Adrenal gland (tissue), 12 donors: ENCODE data around the gene KCP. TPM values are rescaled to one million over a fixed set of nuclear protein-coding genes. Genes with fewer than 3 reads are reported as not detected.

Experiments
- DNase-seq, 7 donors: peaks; one replicate each; pipeline ENCODE4 v3.0.0-alpha.2; 2019 to 2020
- H3K27ac ChIP-seq, 5 donors: fragments of 200-600 bp; sonication (generic) in 4 of 5; 1 replicate in 3 of 5; 2 replicates in 2 of 5; pipeline versions ENCODE4 v1.5.1 to v1.8.0; 2016 to 2020; ENCODE audit warnings: mild to moderate bottlenecking in 1 of 5
- H3K27me3 ChIP-seq: fragments of 200-600 bp; 2 replicates; pipeline ENCODE4 v1.8.0; 2021
- H3K36me3 ChIP-seq, 2 donors: fragments of 200-600 bp; replicated peaks in 1 of 2; 1 replicate in 1 of 2; 2 replicates in 1 of 2; pipeline versions ENCODE4 v1.5.1 to v1.8.0; 2018 to 2022
- H3K4me1 ChIP-seq, 2 donors: fragments of 200-600 bp; replicated peaks in 1 of 2; 1 replicate in 1 of 2; 2 replicates in 1 of 2; pipeline versions ENCODE4 v1.5.1 to v1.8.0; 2018 to 2021
- H3K4me3 ChIP-seq, 4 donors: fragments of 200-600 bp; sonication (generic) in 3 of 4; one replicate each; pipeline ENCODE4 v1.5.1; 2016 to 2018
- H3K9me3 ChIP-seq, 3 donors: fragments of 200-600 bp; sonication (generic) in 1 of 3; replicated peaks in 1 of 3; 1 replicate in 2 of 3; 2 replicates in 1 of 3; pipeline versions ENCODE4 v1.5.1 to v1.8.0; 2016 to 2021
- POLR2A ChIP-seq, 2 donors: fragments of 450-650 bp; IDR thresholded peaks; one replicate each; pipeline ENCODE4 v1.6.1; 2017; ENCODE audit warnings: antibody characterized with exemption in 2 of 2, mild to moderate bottlenecking in 2 of 2, moderate library complexity in 1 of 2
- WGBS, 4 donors: extraction: QIAGEN DNeasy Blood & Tissue Kit in 2 of 4; methylation state at CpG; one replicate each; pipeline versions ENCODE4 v1.1.5 to v1.1.7; 2013 to 2017; 5-methylcytosine and 5-hydroxymethylcytosine counted together
- intact Hi-C, 2 donors: fragments of 100-400 bp; cut with DNase I; formaldehyde crosslinking; loops; one replicate each; pipeline versions ENCODE4 v1.14.1 to v1.15.0; 2022 to 2023
- polyA plus RNA-seq, 3 donors: library from polyadenylated mRNA; stranded (reverse); fragments of 200-250 nt in 2 of 3; fragments of 350-450 nt in 1 of 3; fragmentation: Illumina TruSeq in 1 of 3; extraction: RNeasy Lipid Tissue Mini Kit (QIAGEN cat#74804) in 1 of 3; gene quantifications; one replicate each; pipeline ENCODE4 v1.2.3, GENCODE V29; 2013 to 2014
- total RNA-seq, 9 donors: library from RNA; depleted of rRNA in 4 of 9; stranded (reverse); fragments of >200 nt in 4 of 9; fragments of 120-200 nt in 1 of 9; fragmentation: NEBNext Ultra II Directional in 1 of 9; extraction: Animal tissue kit (Norgen Biotek cat#: 25700) in 1 of 9; gene quantifications; one replicate each; pipeline versions ENCODE4 v1.1.0 to v1.2.4, GENCODE V29; 2013 to 2023
- TF ChIP-seq, protein P1 (sequence below), 6 experiments: fragments of 450-650 bp in 4 of 6; fragments of 200-600 bp in 2 of 6; sonication (generic) in 1 of 6; IDR thresholded peaks; 1 replicate in 5 of 6; 2 replicates in 1 of 6; pipeline versions ENCODE4 v1.5.1 to v1.8.0; 2016 to 2021; ENCODE audit warnings: antibody characterized with exemption in 6 of 6, mild to moderate bottlenecking in 2 of 6, moderate library complexity in 1 of 6
- donor health status: healthy with polysubstance abuse.
- donor health status: Bipolar disorder and iron deficiency.
- donor health status: DM: yes; HTN: yes; CAD: no.
- donor health status: DM: no; HTN: no; CAD: no.
- donor health status: DM: no; HTN: no; CAD: no.
- donor health status: DM: yes; HTN: yes; CAD: no.

The KCP gene
- total and polyA plus RNA-seq, 12 donors = 0.11 to 8.0 (median 0.37) TPM; not detected in 3

- TF ChIP-seq, protein P1, sequence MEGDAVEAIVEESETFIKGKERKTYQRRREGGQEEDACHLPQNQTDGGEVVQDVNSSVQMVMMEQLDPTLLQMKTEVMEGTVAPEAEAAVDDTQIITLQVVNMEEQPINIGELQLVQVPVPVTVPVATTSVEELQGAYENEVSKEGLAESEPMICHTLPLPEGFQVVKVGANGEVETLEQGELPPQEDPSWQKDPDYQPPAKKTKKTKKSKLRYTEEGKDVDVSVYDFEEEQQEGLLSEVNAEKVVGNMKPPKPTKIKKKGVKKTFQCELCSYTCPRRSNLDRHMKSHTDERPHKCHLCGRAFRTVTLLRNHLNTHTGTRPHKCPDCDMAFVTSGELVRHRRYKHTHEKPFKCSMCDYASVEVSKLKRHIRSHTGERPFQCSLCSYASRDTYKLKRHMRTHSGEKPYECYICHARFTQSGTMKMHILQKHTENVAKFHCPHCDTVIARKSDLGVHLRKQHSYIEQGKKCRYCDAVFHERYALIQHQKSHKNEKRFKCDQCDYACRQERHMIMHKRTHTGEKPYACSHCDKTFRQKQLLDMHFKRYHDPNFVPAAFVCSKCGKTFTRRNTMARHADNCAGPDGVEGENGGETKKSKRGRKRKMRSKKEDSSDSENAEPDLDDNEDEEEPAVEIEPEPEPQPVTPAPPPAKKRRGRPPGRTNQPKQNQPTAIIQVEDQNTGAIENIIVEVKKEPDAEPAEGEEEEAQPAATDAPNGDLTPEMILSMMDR (IDR thresholded peaks at IDR 0.05) = no peak
- no peak for TF ChIP-seq POLR2A (IDR thresholded peaks at IDR 0.05)
- no peaks in the 10 kb centered on the region for H3K27me3 ChIP-seq
- peak overlapping the region in 1 of 5 donors; percentile 16 for H3K27ac ChIP-seq
- intact Hi-C loops = no loop called here
- H3K36me3 ChIP-seq = no peaks in the 10 kb centered on the region
- DNase-seq = peak in 1 of 7 donors; percentile 48
- H3K9me3 ChIP-seq = no peaks in the 10 kb centered on the region
- H3K4me3 ChIP-seq = no peak overlapping the region
- 76 to 86% (median 79%) methylated on average over 8 to 12 of the region's 12 CpGs for WGBS, 4 donors
- peaks cover 3 to 8% of the 10 kb centered on the region in 2 donors for H3K4me1 ChIP-seq
Measured at GRCh38 chr7:128948312-128948973, 37.9 kb upstream of the KCP start.

GRCh38 chr7:128947854-128948253 lies 37.3 kb upstream of the KCP start:
- 70 to 75% (median 73%) methylated on average over 7 to 9 of the region's 9 CpGs; no CpG with 5 or more reads in 1 of the 4 donors for WGBS, 4 donors
- no peaks in the 10 kb centered on the region for H3K36me3 ChIP-seq
- intact Hi-C loops = no loop called here

GRCh38 chr7:128946936-128947830 lies 36.7 kb upstream of the KCP start:
- WGBS, 4 donors = 86 to 90% (median 89%) methylated on average over 9 to 22 of the region's 22 CpGs
- no peaks in the 10 kb centered on the region for H3K9me3 ChIP-seq
- H3K27ac ChIP-seq = no peak overlapping the region
- intact Hi-C loops = no loop called here
- H3K4me3 ChIP-seq = no peak overlapping the region
- DNase-seq = no peak
- TF ChIP-seq POLR2A (IDR thresholded peaks at IDR 0.05) = no peak
- TF ChIP-seq, protein P1 (IDR thresholded peaks at IDR 0.05) = no peak
- no peaks in the 10 kb centered on the region for H3K36me3 ChIP-seq
- no peaks in the 10 kb centered on the region for H3K27me3 ChIP-seq
- H3K4me1 ChIP-seq = peaks cover 3 to 8% of the 10 kb centered on the region in 2 donors

More at GRCh38 chr7:128947854-128948253, 37.3 kb upstream of the KCP start:
- Histone ChIP-seq H3K9me3 (no peaks in the 10 kb centered on the region), H3K27me3 (no peaks in the 10 kb centered on the region), H3K27ac (no peak overlapping the region), H3K4me1 (peaks cover 3 to 8% of the 10 kb centered on the region in 2 donors), H3K4me3 (no peak overlapping the region)
- TF ChIP-seq, protein P1 (IDR thresholded peaks at IDR 0.05) = no peak
- TF ChIP-seq POLR2A (IDR thresholded peaks at IDR 0.05) = no peak
- peak in 6 of 7 donors; percentile 23 to 71 (median 50) for DNase-seq

GRCh38 chr7:128945668-128946366 lies 35.3 kb upstream of the KCP start:
- Histone ChIP-seq H3K9me3 (no peaks in the 10 kb centered on the region), H3K4me1 (peaks cover 3 to 8% of the 10 kb centered on the region in 2 donors), H3K4me3 (no peak overlapping the region), H3K36me3 (no peaks in the 10 kb centered on the region), H3K27ac (no peak overlapping the region), H3K27me3 (no peaks in the 10 kb centered on the region)
- TF ChIP-seq, protein P1 (IDR thresholded peaks at IDR 0.05) = no peak
- no peak for TF ChIP-seq POLR2A (IDR thresholded peaks at IDR 0.05)
- intact Hi-C loops = no loop called here
- WGBS, 4 donors = 85 to 93% (median 92%) methylated on average over 16 to 21 of the region's 21 CpGs
- no peak for DNase-seq
